WTC11 (cell line): ENCODE measurements around the gene CCDC24. TPM values are rescaled to one million over a fixed set of nuclear protein-coding genes. Genes with fewer than 3 reads are reported as not detected.

Source experiments
- AFF4 ChIP-seq: sonication (generic); formaldehyde crosslinking; IDR thresholded peaks from 2 replicates; pipeline ENCODE4 v1.8.1; 2023; ENCODE audit warnings: mild to moderate bottlenecking, missing genetic modification reagents, borderline replicate concordance
- ARID4B ChIP-seq: sonication (generic); formaldehyde crosslinking; IDR thresholded peaks from 2 replicates; pipeline ENCODE4 v1.8.0; 2023; ENCODE audit warnings: missing genetic modification reagents, mild to moderate bottlenecking, borderline replicate concordance
- CREM ChIP-seq: sonication (generic); formaldehyde crosslinking; IDR thresholded peaks from 2 replicates; pipeline ENCODE4 v1.8.1; 2022; ENCODE audit warnings: mild to moderate bottlenecking, missing genetic modification reagents, moderate library complexity
- E2F4 ChIP-seq: sonication (generic); formaldehyde crosslinking; IDR thresholded peaks from 2 replicates; pipeline ENCODE4 v1.8.1; 2022; ENCODE audit warnings: low read depth, mild to moderate bottlenecking, moderate library complexity, missing genetic modification reagents, borderline replicate concordance
- E2F5 ChIP-seq: sonication (generic); formaldehyde crosslinking; IDR thresholded peaks from 2 replicates; pipeline ENCODE4 v1.8.1; 2022; ENCODE audit warnings: mild to moderate bottlenecking, moderate library complexity, missing genetic modification reagents
- ELF4 ChIP-seq: sonication (generic); formaldehyde crosslinking; IDR thresholded peaks from 2 replicates; pipeline ENCODE4 v1.8.1; 2022; ENCODE audit warnings: low read depth, mild to moderate bottlenecking, moderate library complexity, missing genetic modification reagents
- EMX1 ChIP-seq: fragments of 250-450 bp; sonication (Bioruptor Pico); IDR thresholded peaks from 2 replicates; pipeline ENCODE4 v1.8.0; 2021; ENCODE audit warnings: mild to moderate bottlenecking
- ETV6 ChIP-seq: sonication (generic); formaldehyde crosslinking; IDR thresholded peaks from 2 replicates; pipeline ENCODE4 v1.8.1; 2022; ENCODE audit warnings: mild to moderate bottlenecking, missing genetic modification reagents
- FOXJ3 ChIP-seq: sonication (generic); formaldehyde crosslinking; IDR thresholded peaks from 2 replicates; pipeline ENCODE4 v1.9.0; 2021; ENCODE audit warnings: missing genetic modification reagents, mild to moderate bottlenecking, borderline replicate concordance
- FOXP4 ChIP-seq: sonication (generic); formaldehyde crosslinking; IDR thresholded peaks from 2 replicates; pipeline ENCODE4 v1.8.0; 2022; ENCODE audit warnings: mild to moderate bottlenecking, missing genetic modification reagents
- GABPB1 ChIP-seq: sonication (generic); formaldehyde crosslinking; IDR thresholded peaks from 2 replicates; pipeline ENCODE4 v1.8.1; 2023; ENCODE audit warnings: mild to moderate bottlenecking, missing genetic modification reagents
- GTF2I ChIP-seq: fragments of 250-450 bp; sonication (Bioruptor Pico); conservative IDR thresholded peaks from 2 replicates; pipeline ENCODE4 v1.4.0; 2021; ENCODE audit warnings: mild to moderate bottlenecking
- IRF2 ChIP-seq: sonication (generic); formaldehyde crosslinking; IDR thresholded peaks from 2 replicates; pipeline ENCODE4 v1.8.0; 2022; ENCODE audit warnings: low read depth, missing genetic modification reagents, borderline replicate concordance
- KAT7 ChIP-seq: sonication (generic); formaldehyde crosslinking; IDR thresholded peaks from 2 replicates; pipeline ENCODE4 v1.8.1; 2023; ENCODE audit warnings: missing genetic modification reagents, mild to moderate bottlenecking, borderline replicate concordance
- PRRX2 ChIP-seq: fragments of 250-450 bp; sonication (Bioruptor Pico); IDR thresholded peaks from 2 replicates; pipeline ENCODE4 v1.8.0; 2021; ENCODE audit warnings: mild to moderate bottlenecking
- RORB ChIP-seq: fragments of 250-450 bp; sonication (Bioruptor Pico); IDR thresholded peaks from 2 replicates; pipeline ENCODE4 v1.9.0; 2021; ENCODE audit warnings: mild to moderate bottlenecking
- SP1 ChIP-seq: sonication (generic); formaldehyde crosslinking; conservative IDR thresholded peaks from 2 replicates; pipeline ENCODE4 v1.8.1; 2022; ENCODE audit warnings: missing genetic modification reagents
- ZMAT4 ChIP-seq: fragments of 250-450 bp; sonication (Bioruptor Pico); IDR thresholded peaks from 2 replicates; pipeline ENCODE4 v1.9.0; 2021; ENCODE audit warnings: mild to moderate bottlenecking
- ZNF121 ChIP-seq: sonication (generic); formaldehyde crosslinking; IDR thresholded peaks from 2 replicates; pipeline ENCODE4 v1.8.0; 2023; ENCODE audit warnings: missing genetic modification reagents
- total RNA-seq: library from RNA; stranded (reverse); gene quantifications from 3 replicates; pipeline ENCODE4 v1.2.3, GENCODE V29; 2021
- TF ChIP-seq, protein P1 (sequence below): fragments of 250-450 bp; sonication (Bioruptor Pico); conservative IDR thresholded peaks from 2 replicates; pipeline ENCODE4 v1.9.0; 2021; ENCODE audit warnings: mild to moderate bottlenecking
- TF ChIP-seq, protein P2 (sequence below): sonication (generic); formaldehyde crosslinking; IDR thresholded peaks from 2 replicates; pipeline ENCODE4 v1.8.1; 2023; ENCODE audit warnings: mild to moderate bottlenecking, missing genetic modification reagents, moderate library complexity

The CCDC24 gene
- total RNA-seq, 1 experiment from 2014 or later: 12.1 TPM

DNA sequence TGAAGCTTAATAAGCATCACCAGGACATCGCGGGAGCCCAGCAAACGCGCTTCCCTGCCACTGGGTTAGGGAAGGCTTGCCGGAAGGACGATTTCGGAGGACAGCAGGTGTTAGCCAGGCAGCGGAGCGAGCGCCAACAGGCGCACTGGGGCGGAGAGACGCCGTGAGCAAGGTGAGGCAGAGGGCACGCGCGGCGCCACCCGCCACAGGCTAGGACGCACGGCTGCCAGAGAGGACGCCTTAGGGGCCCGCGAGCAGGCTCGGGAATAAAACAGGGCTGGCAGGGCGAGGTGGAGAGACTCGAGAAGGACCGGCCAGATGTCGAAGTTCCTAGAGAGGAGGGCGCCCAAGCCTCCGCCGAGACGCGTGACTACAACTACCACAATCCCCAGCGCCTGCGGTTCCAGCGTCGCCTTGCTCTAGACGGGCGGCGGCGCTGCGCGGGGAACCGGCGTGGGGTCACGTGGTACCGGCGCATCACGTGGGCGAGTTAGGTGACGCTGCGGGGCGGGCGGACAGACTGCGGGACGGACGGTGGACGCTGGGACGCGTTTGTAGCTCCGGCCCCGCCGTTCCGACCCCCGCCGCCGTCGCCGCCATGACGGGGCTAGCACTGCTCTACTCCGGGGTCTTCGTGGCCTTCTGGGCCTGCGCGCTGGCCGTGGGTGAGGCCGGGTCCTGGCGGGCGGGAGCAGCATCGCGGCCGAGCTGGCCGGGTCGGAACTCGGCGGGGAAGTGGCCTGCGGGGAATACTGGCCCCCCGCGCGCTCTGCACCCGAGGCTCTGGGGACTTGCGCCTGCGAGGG is 16.8 kb upstream of the CCDC24 start, which contains the start of gene ATP6V0B (continued):
- peak; percentile 76 for TF ChIP-seq FOXP4
- no peak for TF ChIP-seq GTF2I (CRISPR knock-in tag)
- TF ChIP-seq E2F4 (CRISPR knock-in tag): peak; percentile 79
- TF ChIP-seq SP1 (CRISPR knock-in tag): peak; percentile 85
- peak; percentile 63; the same call in 1 of the 2 replicates for TF ChIP-seq ARID4B
- peak; percentile 86; the same call in 1 of the 2 replicates for TF ChIP-seq CREM (CRISPR knock-in tag)
- TF ChIP-seq ZMAT4 (CRISPR knock-in tag): peak; percentile 70; the same call in 1 of the 2 replicates
- TF ChIP-seq E2F5 (CRISPR knock-in tag): peak; percentile 91; the same call in 1 of the 2 replicates
- no peak for TF ChIP-seq RORB (CRISPR knock-in tag)
- TF ChIP-seq ETV6: no peak; the same call in 1 of the 2 replicates
- peak; percentile 90; the same call in 1 of the 2 replicates for TF ChIP-seq PRRX2
- TF ChIP-seq AFF4 (CRISPR knock-in tag): no peak
- TF ChIP-seq FOXJ3: no peak
- no peak for TF ChIP-seq EMX1 (CRISPR knock-in tag)
- peak; percentile 71; the same call in 1 of the 2 replicates for TF ChIP-seq GABPB1 (CRISPR knock-in tag)
- peak; percentile 75; the same call in 1 of the 2 replicates for TF ChIP-seq KAT7 (CRISPR knock-in tag)
- no peak for TF ChIP-seq IRF2
- no peak for TF ChIP-seq ELF4 (CRISPR knock-in tag)
- TF ChIP-seq ZNF121 (CRISPR knock-in tag): no peak
- TF ChIP-seq, protein P1, sequence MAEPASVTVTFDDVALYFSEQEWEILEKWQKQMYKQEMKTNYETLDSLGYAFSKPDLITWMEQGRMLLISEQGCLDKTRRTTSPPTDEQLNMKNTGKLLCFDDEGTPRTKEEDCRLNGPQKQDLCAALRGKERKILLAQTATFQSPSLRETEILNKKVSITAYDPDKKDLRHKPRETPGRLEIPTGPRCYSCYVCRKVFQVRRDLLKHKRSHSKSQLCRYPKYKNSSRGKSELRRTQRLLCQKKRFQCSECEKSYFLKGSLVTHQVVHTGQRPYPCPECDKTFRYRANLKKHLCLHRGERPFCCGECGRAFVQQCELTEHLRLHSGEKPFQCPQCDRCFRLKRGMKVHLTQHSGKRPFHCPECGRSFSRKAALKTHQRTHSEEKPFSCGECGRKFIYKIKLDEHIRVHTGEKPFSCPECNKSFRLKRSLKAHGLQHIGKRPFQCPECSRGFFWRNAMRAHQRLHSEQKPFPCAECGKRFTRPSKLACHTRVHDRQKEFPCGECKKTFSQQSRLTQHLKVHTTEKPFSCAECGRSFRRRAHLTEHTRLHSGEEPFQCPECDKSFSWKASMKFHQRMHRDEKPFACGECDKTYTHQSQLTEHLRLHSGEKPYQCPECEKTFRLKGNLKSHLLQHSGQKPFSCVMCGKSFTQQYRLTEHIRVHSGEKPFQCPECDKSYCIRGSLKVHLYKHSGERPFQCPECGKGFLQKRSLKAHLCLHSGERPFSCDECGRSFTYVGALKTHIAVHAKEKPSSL (CRISPR knock-in tag): no peak
- TF ChIP-seq, protein P2, sequence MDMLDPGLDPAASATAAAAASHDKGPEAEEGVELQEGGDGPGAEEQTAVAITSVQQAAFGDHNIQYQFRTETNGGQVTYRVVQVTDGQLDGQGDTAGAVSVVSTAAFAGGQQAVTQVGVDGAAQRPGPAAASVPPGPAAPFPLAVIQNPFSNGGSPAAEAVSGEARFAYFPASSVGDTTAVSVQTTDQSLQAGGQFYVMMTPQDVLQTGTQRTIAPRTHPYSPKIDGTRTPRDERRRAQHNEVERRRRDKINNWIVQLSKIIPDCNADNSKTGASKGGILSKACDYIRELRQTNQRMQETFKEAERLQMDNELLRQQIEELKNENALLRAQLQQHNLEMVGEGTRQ (CRISPR knock-in tag): peak; percentile 100
